ENCODE results near the gene PHTF1. TPM values are rescaled to one million over a fixed set of nuclear protein-coding genes. Genes with fewer than 3 reads are reported as not detected.

PHTF1 gene
- total RNA-seq, 1 donor: 47.5 TPM

- no peak for DNase-seq (ENCODE audit: low read depth)
- no peak overlapping the region for H3K4me3 ChIP-seq (ENCODE audit: low read depth, low read length)
- TF ChIP-seq CTCF (IDR thresholded peaks at IDR 0.05; ENCODE audit: insufficient read depth, low read depth, low read length): no peak
Measured at GRCh38 chr1:113692342-113692741, 66.9 kb downstream of the PHTF1 start.

DNA sequence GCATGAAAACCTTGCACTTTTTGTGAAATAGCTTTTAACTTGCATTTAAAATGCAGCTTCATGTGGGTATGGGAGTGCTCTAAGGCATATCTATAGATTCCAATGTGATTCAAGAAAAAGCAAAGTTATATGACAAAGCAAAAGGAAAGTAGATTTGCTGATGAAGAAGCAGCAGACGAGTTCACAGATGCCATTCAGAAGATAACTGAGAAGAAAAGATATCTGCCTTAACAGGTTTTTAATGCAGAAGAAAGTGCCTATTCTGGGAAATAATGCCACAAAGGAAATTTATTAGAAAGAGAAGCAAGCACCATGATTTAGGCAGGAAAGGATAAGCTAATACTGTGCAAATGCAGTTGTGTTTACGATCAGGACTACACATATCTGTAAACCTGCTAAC lies 68.1 kb downstream of the PHTF1 start:
- DNase-seq (ENCODE audit: low read depth): no peak
- no peak for TF ChIP-seq CTCF (IDR thresholded peaks at IDR 0.05; ENCODE audit: insufficient read depth, low read depth, low read length)
- H3K4me3 ChIP-seq (ENCODE audit: low read depth, low read length): no peak overlapping the region

GRCh38 chr1:113686891-113687618 lies 72.2 kb downstream of the PHTF1 start:
- peak; percentile 17 for DNase-seq (ENCODE audit: low read depth)
- H3K4me3 ChIP-seq (ENCODE audit: low read depth, low read length): no peak overlapping the region
- TF ChIP-seq CTCF (IDR thresholded peaks at IDR 0.05; ENCODE audit: insufficient read depth, low read depth, low read length): no peak

DNA sequence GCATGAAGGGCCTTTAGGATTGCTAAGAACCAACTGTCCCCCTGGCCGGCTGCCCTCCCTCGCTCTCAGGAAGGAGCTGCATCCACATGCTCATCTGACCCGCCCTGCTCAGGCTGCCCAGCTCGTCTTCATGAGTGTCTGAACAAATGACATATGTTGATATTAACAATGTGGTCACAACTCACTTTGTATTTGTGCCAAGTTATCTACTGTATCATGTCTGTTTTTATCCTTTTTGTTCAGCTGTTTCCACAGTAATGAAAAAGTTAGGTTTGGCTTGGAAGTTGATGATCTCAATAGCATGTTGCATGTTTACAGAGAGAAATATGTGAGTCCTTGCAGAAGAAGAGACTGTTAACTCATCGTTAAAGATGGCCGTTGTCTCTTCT lies 75.1 kb downstream of the PHTF1 start:
- peak; percentile 61 for DNase-seq (ENCODE audit: low read depth)
- no peak for TF ChIP-seq CTCF (IDR thresholded peaks at IDR 0.05; ENCODE audit: insufficient read depth, low read depth, low read length)
- H3K4me3 ChIP-seq (ENCODE audit: low read depth, low read length): no peak overlapping the region

DNA sequence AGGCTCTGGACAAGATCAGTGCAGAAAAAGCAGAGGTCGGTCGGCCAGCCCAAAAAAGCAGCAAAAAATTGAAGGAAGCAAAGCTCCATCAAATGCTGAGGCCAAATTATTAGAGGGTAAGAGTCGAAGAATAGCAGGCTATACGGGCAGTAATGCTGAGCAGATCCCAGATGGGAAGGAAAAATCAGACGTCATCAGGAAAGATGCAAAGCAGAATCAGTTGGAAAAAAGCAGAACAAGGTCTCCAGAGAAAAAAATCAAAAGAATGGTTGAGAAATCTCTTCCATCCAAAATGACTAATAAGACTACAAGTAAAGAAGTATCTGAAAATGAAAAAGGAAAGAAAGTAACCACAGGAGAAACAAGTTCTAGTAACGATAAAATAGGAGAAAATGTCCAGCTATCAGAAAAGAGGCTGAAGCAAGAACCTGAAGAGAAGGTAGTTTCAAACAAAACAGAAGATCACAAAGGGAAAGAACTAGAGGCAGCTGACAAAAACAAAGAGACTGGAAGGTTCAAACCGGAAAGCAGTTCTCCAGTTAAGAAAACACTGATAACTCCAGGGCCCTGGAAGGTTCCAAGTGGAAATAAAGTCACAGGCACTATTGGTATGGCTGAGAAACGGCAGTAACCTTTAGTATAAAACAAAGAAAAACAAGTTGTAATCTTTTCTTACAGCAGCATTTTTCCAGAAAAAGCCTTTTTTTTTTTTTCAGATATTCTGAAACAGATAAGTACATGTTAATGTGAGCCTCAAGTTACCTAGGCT lies 75.7 kb downstream of the PHTF1 start:
- H3K4me3 ChIP-seq (ENCODE audit: low read depth, low read length): no peak overlapping the region
- no peak for TF ChIP-seq CTCF (IDR thresholded peaks at IDR 0.05; ENCODE audit: insufficient read depth, low read depth, low read length)
- DNase-seq (ENCODE audit: low read depth): peak; percentile 40

DNA sequence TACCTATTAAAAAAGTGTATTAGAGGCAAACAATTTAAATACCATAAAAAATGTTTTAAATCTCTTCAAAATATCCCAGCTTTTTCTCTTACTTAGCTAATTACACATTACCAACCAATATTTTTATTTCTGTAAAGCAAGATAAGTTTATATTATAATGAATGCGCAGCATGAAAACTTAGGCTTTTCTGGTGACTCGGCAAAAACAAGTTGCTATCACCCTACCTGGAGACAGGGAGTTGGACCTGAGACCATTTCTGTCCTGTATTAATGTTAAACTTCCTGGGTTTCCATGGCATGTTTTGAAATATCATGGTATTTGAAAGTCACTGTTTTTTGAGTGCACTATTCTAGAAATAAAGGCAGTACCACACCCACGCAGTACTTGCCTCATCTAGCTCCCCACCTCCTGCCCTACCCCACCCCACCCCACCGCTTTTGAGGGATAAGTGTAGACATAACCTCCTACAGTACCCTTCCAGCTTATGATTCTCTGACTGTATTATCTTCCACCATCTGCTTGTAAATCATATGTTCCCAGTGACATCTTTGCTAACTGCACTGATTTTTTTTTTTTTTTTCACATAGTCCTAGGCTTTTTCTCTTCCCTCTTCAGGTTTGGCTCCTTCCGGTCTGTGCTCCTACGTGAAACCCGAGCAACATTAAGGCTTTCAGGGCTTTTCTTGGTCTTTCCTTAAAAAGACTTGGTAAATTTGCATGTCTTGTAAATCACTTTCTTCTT lies 77.5 kb downstream of the PHTF1 start:
- no peak for TF ChIP-seq CTCF (IDR thresholded peaks at IDR 0.05; ENCODE audit: insufficient read depth, low read depth, low read length)
- H3K4me3 ChIP-seq (ENCODE audit: low read depth, low read length): no peak overlapping the region
- DNase-seq (ENCODE audit: low read depth): no peak
